Vagina (tissue), 2 donors: ENCODE measurements around the gene C2orf68. TPM values are rescaled to one million over a fixed set of nuclear protein-coding genes. Genes with fewer than 3 reads are reported as not detected.
"Not testable (repeated sequence)": the region's sequence is repeated elsewhere in the genome, so short reads cannot be mapped to it uniquely, and the experiment has no call there.

Experiments used
- DNase-seq, 2 donors: peaks; one replicate each; pipeline ENCODE4 v3.0.0-alpha.2; 2017; ENCODE audit errors: extremely low spot score in 2 of 2
- H3K27ac ChIP-seq: fragments of 200-600 bp; sonication (generic); one replicate; pipeline ENCODE4 v1.5.1; 2019
- H3K27me3 ChIP-seq: fragments of 200-600 bp; sonication (generic); one replicate; pipeline ENCODE4 v1.5.1; 2019
- H3K36me3 ChIP-seq, 2 donors: fragments of 200-600 bp; sonication (generic); one replicate each; pipeline ENCODE4 v1.5.1; 2017 to 2019
- H3K4me1 ChIP-seq: fragments of 200-600 bp; sonication (generic); one replicate; pipeline ENCODE4 v1.5.1; 2019
- H3K4me3 ChIP-seq, 2 donors: fragments of 200-600 bp; sonication (generic); 1 replicate in 1 of 2; 2 replicates in 1 of 2; pipeline ENCODE4 v1.5.1; 2016 to 2019
- H3K9me3 ChIP-seq: fragments of 200-600 bp; sonication (generic); one replicate; pipeline ENCODE4 v1.5.1; 2019
- CTCF ChIP-seq, 3 experiments: fragments of 450-650 bp in 2 of 3; fragments of 200-600 bp in 1 of 3; sonication (generic) in 1 of 3; IDR thresholded peaks; one replicate each; pipeline ENCODE4 v1.5.1; 2017 to 2019; ENCODE audit warnings: antibody characterized with exemption in 3 of 3, mild to moderate bottlenecking in 2 of 3, moderate library complexity in 2 of 3
- POLR2A ChIP-seq, 2 donors: fragments of 450-650 bp; IDR thresholded peaks; one replicate each; pipeline ENCODE4 v1.6.1; 2017; ENCODE audit warnings: antibody characterized with exemption in 2 of 2, mild to moderate bottlenecking in 2 of 2, moderate library complexity in 2 of 2
- POLR2AphosphoS5 ChIP-seq, 2 donors: sonication (generic); formaldehyde crosslinking; IDR thresholded peaks; one replicate each; pipeline ENCODE4 v1.9.0; 2017; ENCODE audit warnings: antibody characterized with exemption in 2 of 2, mild to moderate bottlenecking in 2 of 2, low read depth in 1 of 2; ENCODE audit not compliant: insufficient read depth in 1 of 2
- intact Hi-C: fragments of 100-400 bp; cut with DNase I; formaldehyde crosslinking; loops from one replicate; pipeline ENCODE4 v1.15.1; 2023
- total RNA-seq: library from RNA; depleted of rRNA; stranded (reverse); fragments of >200 nt; gene quantifications from one replicate; pipeline ENCODE4 v1.2.3, GENCODE V29; 2016

C2orf68 gene
- total RNA-seq, 1 donor from 2014 or later: 12.0 TPM

DNA sequence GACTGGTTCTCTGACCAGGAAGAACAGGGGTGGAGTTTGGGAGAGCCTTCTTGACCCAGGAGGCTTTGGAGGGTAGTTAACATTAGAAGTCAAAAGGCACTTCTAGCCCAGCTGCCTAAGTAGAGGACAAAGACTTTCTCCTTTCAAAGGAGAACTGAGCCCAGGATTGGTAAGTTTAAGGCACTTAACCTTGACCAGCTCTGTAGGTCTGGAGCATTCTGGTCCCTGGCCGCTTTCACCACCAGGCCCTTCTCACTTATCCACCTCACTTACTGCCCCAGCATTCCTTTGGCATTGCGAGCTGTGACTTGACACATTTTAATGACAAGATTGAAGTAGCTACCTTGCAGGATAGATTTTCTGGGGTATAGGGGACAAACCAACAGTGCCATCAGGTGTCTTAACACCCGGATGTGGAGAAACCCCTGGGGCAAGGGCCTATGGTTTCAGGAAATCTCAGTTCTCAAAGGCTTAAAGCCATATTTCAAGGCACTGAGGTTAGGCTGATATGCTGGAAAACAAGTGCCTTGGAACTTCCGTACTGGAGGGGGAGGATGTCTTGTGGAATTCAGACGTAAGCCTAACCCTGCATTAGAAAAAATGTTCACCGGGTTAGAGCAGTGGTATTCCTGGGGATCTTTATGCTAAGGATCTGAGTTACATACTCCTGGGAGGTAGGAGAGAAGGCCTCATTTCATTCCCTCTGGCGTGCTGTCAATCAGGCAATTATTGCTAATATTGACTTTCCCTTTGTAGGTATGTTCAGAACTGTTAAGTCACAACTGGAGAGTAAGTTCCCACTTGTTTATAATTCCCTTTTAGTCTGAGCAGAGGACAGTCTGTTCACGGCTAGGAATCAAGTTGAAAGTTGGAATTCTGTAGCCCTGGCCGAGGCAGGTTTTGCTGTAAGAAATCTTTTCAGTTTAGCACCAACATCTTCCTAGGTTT lies 4.3 kb downstream of the C2orf68 start:
- intact Hi-C loops: loop anchor here (10.0 kb wide), 1 partner anchor 63 kb away; no protein-coding TSS in a partner anchor
- H3K36me3 ChIP-seq: peaks cover 0 to 11% of the 10 kb centered on the region in 2 donors
- H3K27ac ChIP-seq: no peak overlapping the region
- no peak for DNase-seq
- no peaks in the 10 kb centered on the region for H3K27me3 ChIP-seq
- no peak overlapping the region for H3K4me3 ChIP-seq
- H3K9me3 ChIP-seq: no peaks in the 10 kb centered on the region
- peaks cover 81% of the 10 kb centered on the region for H3K4me1 ChIP-seq
- TF ChIP-seq POLR2AphosphoS5 (IDR thresholded peaks at IDR 0.05; ENCODE audit: insufficient read depth in 1 of 2, low read depth in 1 of 2) (no peak), CTCF (IDR thresholded peaks at IDR 0.05) (no peak), POLR2A (IDR thresholded peaks at IDR 0.05) (no peak)

DNA sequence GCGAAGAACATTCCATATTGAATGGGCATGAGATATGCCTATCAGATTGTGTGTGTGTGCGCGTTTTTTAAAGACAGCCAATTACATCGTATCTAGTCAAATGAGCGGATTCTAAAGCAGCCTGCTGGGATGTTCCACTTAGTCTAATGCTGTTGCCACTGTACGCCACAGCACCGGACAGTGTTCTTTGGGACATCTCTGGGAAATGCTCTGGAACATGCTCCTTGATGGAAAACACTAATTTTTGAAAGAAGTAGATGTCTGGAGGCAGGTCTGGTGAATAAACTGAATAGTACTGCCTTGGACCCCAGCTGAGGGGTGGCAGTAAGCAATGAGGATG lies 5.8 kb downstream of the C2orf68 start:
- H3K4me3 ChIP-seq: no peak overlapping the region
- no peaks in the 10 kb centered on the region for H3K9me3 ChIP-seq
- peaks cover 0 to 11% of the 10 kb centered on the region in 2 donors for H3K36me3 ChIP-seq
- TF ChIP-seq POLR2AphosphoS5 (IDR thresholded peaks at IDR 0.05; ENCODE audit: insufficient read depth in 1 of 2, low read depth in 1 of 2): no peak
- TF ChIP-seq CTCF (IDR thresholded peaks at IDR 0.05): no peak
- no peak for TF ChIP-seq POLR2A (IDR thresholded peaks at IDR 0.05)
- H3K27ac ChIP-seq: no peak overlapping the region
- intact Hi-C loops: loop anchor here (10.0 kb wide), 1 partner anchor 61 kb away; no protein-coding TSS in a partner anchor
- no peak for DNase-seq
- peaks cover 84% of the 10 kb centered on the region for H3K4me1 ChIP-seq
- no peaks in the 10 kb centered on the region for H3K27me3 ChIP-seq

GRCh38 chr2:85605406-85606115 lies 6.3 kb downstream of the C2orf68 start:
- no peak for TF ChIP-seq POLR2A (IDR thresholded peaks at IDR 0.05)
- no peak for TF ChIP-seq POLR2AphosphoS5 (IDR thresholded peaks at IDR 0.05; ENCODE audit: insufficient read depth in 1 of 2, low read depth in 1 of 2)
- no peaks in the 10 kb centered on the region for H3K27me3 ChIP-seq
- DNase-seq: no peak
- no peaks in the 10 kb centered on the region for H3K9me3 ChIP-seq
- no peak overlapping the region for H3K4me3 ChIP-seq
- H3K4me1 ChIP-seq: peaks cover 84% of the 10 kb centered on the region
- peaks cover 0 to 11% of the 10 kb centered on the region in 2 donors for H3K36me3 ChIP-seq
- intact Hi-C loops: loop anchor here (10.0 kb wide), 1 partner anchor 61 kb away; no protein-coding TSS in a partner anchor
- no peak overlapping the region for H3K27ac ChIP-seq

- no peak for DNase-seq
- Histone ChIP-seq H3K9me3 (no peaks in the 10 kb centered on the region), H3K36me3 (peaks cover 0 to 18% of the 10 kb centered on the region in 2 donors), H3K4me1 (peaks cover 77% of the 10 kb centered on the region), H3K27me3 (no peaks in the 10 kb centered on the region), H3K27ac (peak overlapping the region; percentile 90), H3K4me3 (peak overlapping the region in 1 of 2 donors; percentile 76)
- intact Hi-C loops: loop anchor here (10.0 kb wide), 1 partner anchor 60 kb away; no protein-coding TSS in a partner anchor
- TF ChIP-seq CTCF (IDR thresholded peaks at IDR 0.05) (no peak), POLR2A (IDR thresholded peaks at IDR 0.05) (no peak), POLR2AphosphoS5 (IDR thresholded peaks at IDR 0.05; ENCODE audit: insufficient read depth in 1 of 2, low read depth in 1 of 2) (no peak)
Measured at GRCh38 chr2:85604568-85605339, 7.1 kb downstream of the C2orf68 start.

- Histone ChIP-seq H3K27ac (peak overlapping the region; percentile 90), H3K36me3 (peaks cover 0 to 13% of the 10 kb centered on the region in 2 donors), H3K4me3 (peak overlapping the region; percentile 70 to 76), H3K4me1 (peaks cover 73% of the 10 kb centered on the region)
- H3K27me3 ChIP-seq, DNase-seq, H3K9me3 ChIP-seq: not testable (repeated sequence)
- intact Hi-C loops: loop anchor here (10.0 kb wide), 1 partner anchor 59 kb away; no protein-coding TSS in a partner anchor
Measured at GRCh38 chr2:85604133-85604444, 7.8 kb downstream of the C2orf68 start.
